ENCODE data around the gene SMAD6. TPM values are rescaled to one million over a fixed set of nuclear protein-coding genes. Genes with fewer than 3 reads are reported as not detected.

Gene SMAD6
- total and polyA plus RNA-seq, 9 donors, result 3.8 to 20.3 (median 13.9) TPM

- no peaks in the 10 kb centered on the region for H3K27me3 ChIP-seq
- TF ChIP-seq POLR2A (IDR thresholded peaks at IDR 0.05) (no peak), EP300 (IDR thresholded peaks at IDR 0.05) (no peak), CTCF (IDR thresholded peaks at IDR 0.05) (no peak)
- intact Hi-C loops (cut with DNase I), result no loop called here
- peaks cover 27% of the 10 kb centered on the region for H3K4me1 ChIP-seq (ENCODE audit: insufficient read depth)
- no peaks in the 10 kb centered on the region for H3K36me3 ChIP-seq
- H3K27ac ChIP-seq, result no peak overlapping the region
- no peak for DNase-seq
- no peak overlapping the region for H3K4me3 ChIP-seq
- H3K9me3 ChIP-seq, result no peaks in the 10 kb centered on the region
- 54 to 61% (median 61%) methylated on average over 15 of the region's 15 CpGs for WGBS, 3 donors
These were observed 14.0 kb downstream of the SMAD6 start for GRCh38 chr15:66715720-66716655.

DNA sequence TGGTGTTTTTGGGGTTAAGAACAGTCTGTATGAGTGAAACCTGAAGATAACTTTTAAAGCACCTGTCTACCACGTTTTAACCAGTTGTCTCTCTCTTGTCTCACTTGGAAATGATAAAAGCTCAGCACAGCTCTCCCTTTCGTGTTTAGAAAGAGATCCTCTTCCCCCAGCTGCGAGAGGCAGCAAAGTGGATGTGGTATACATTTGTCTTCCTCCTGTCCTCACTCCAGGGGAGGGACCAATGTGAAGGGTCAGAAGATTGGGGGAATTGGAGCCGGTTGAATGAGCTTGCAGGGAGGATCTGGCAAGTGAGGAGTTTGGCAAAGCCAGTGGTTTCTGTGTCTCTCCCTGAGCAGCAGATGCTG, 14.6 kb downstream of the SMAD6 start:
- intact Hi-C loops (cut with DNase I), result no loop called here
- Histone ChIP-seq H3K4me1 (ENCODE audit: insufficient read depth) (peaks cover 26% of the 10 kb centered on the region), H3K4me3 (no peak overlapping the region), H3K9me3 (no peaks in the 10 kb centered on the region), H3K27ac (no peak overlapping the region), H3K27me3 (no peaks in the 10 kb centered on the region), H3K36me3 (no peaks in the 10 kb centered on the region)
- no peak for TF ChIP-seq EP300 (IDR thresholded peaks at IDR 0.05)
- TF ChIP-seq CTCF (IDR thresholded peaks at IDR 0.05), result no peak
- no peak for TF ChIP-seq POLR2A (IDR thresholded peaks at IDR 0.05)
- WGBS, 3 donors, result 43 to 58% (median 47%) methylated on average over 4 of the region's 4 CpGs
- DNase-seq, result no peak

- Histone ChIP-seq H3K27ac (no peak overlapping the region), H3K4me1 (ENCODE audit: insufficient read depth) (peaks cover 25% of the 10 kb centered on the region), H3K36me3 (no peaks in the 10 kb centered on the region), H3K4me3 (no peak overlapping the region), H3K9me3 (no peaks in the 10 kb centered on the region), H3K27me3 (no peaks in the 10 kb centered on the region)
- WGBS, 3 donors, result 93 to 95% (median 94%) methylated on average over 8 of the region's 8 CpGs
- TF ChIP-seq CTCF (IDR thresholded peaks at IDR 0.05) (no peak), POLR2A (IDR thresholded peaks at IDR 0.05) (no peak), EP300 (IDR thresholded peaks at IDR 0.05) (no peak)
- DNase-seq, result no peak
- intact Hi-C loops (cut with DNase I), result no loop called here
These were observed 16.4 kb downstream of the SMAD6 start for GRCh38 chr15:66718220-66718988.

DNA sequence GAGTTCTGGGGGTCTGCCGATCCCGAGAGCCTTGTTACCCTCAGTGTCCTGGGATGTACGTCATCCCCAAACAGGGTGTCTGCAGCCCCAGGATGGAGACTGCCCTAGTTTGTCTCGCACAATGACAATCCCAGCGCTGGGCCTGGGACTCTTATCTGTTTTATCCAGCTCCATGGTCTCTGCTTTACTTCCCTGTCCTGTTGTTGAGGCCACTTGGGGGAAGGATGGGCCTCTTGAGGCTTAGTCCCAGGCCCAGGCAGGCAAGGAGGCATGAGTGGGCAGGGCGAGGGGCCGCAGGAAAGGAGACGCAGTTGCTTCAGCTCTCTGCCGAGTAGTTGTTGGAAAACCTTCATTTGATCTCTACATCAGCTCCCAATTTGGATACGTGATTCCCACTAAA, 17.4 kb downstream of the SMAD6 start:
- TF ChIP-seq POLR2A (IDR thresholded peaks at IDR 0.05) (no peak), CTCF (IDR thresholded peaks at IDR 0.05) (no peak), EP300 (IDR thresholded peaks at IDR 0.05) (no peak)
- Histone ChIP-seq H3K36me3 (no peaks in the 10 kb centered on the region), H3K27ac (no peak overlapping the region), H3K4me3 (no peak overlapping the region), H3K27me3 (no peaks in the 10 kb centered on the region), H3K9me3 (no peaks in the 10 kb centered on the region), H3K4me1 (ENCODE audit: insufficient read depth) (peaks cover 15% of the 10 kb centered on the region)
- WGBS, 3 donors, result 80 to 90% (median 89%) methylated on average over 10 of the region's 10 CpGs
- no peak for DNase-seq
- intact Hi-C loops (cut with DNase I), result no loop called here
